ACHN (cell line): ENCODE results near the gene NRXN2.

Experiments
- DNase-seq: peaks from one replicate; pipeline ENCODE4 v3.0.0-alpha.2; 2015
- in situ Hi-C: cut with HindIII; loops from 2 replicates; pipeline ENCODE4 v1.10.0; 2017; ENCODE audit warnings: low sequenced_read_pairs, low pct_ligation_motif_present, low pct_unique_long_range_greater_than_20kb

Gene NRXN2

GRCh38 chr11:64690235-64690634 lies 32.8 kb downstream of the NRXN2 start:
- no peak for DNase-seq
- in situ Hi-C loops = no loop called here

GRCh38 chr11:64688534-64688982 lies 34.4 kb downstream of the NRXN2 start:
- peak; percentile 70 for DNase-seq
- in situ Hi-C loops = no loop called here

- in situ Hi-C loops = no loop called here
- no peak for DNase-seq
Measured at GRCh38 chr11:64687643-64688533, 35.1 kb downstream of the NRXN2 start.

- DNase-seq = no peak
- in situ Hi-C loops = no loop called here
Measured at GRCh38 chr11:64687204-64687603, 35.8 kb downstream of the NRXN2 start.

GRCh38 chr11:64686466-64687170 lies 36.4 kb downstream of the NRXN2 start:
- no peak for DNase-seq
- in situ Hi-C loops = no loop called here

GRCh38 chr11:64685536-64685935 lies 37.5 kb downstream of the NRXN2 start:
- DNase-seq = no peak
- in situ Hi-C loops = no loop called here

- no peak for DNase-seq
- in situ Hi-C loops = no loop called here
Measured at GRCh38 chr11:64684357-64684756, 38.6 kb downstream of the NRXN2 start.

- in situ Hi-C loops = no loop called here
- DNase-seq = no peak
Measured at GRCh38 chr11:64681171-64681570, 41.8 kb downstream of the NRXN2 start.

GRCh38 chr11:64679846-64680245 lies 43.2 kb downstream of the NRXN2 start:
- in situ Hi-C loops = no loop called here
- no peak for DNase-seq

GRCh38 chr11:64677441-64678023 lies 45.5 kb downstream of the NRXN2 start:
- no peak for DNase-seq
- in situ Hi-C loops = no loop called here

GRCh38 chr11:64676261-64676615 lies 46.8 kb downstream of the NRXN2 start:
- DNase-seq = no peak
- in situ Hi-C loops = no loop called here

- peak; percentile 55 for DNase-seq
Measured at GRCh38 chr11:64675450-64676260, 47.3 kb downstream of the NRXN2 start.

GRCh38 chr11:64674774-64675173 lies 48.2 kb downstream of the NRXN2 start:
- no peak for DNase-seq
- in situ Hi-C loops = no loop called here

More at GRCh38 chr11:64675450-64676260, 47.3 kb downstream of the NRXN2 start:
- in situ Hi-C loops = no loop called here

GRCh38 chr11:64673279-64673678 lies 49.7 kb downstream of the NRXN2 start:
- in situ Hi-C loops = no loop called here
- no peak for DNase-seq

GRCh38 chr11:64672875-64673274 lies 50.1 kb downstream of the NRXN2 start:
- DNase-seq = no peak
- in situ Hi-C loops = no loop called here

- no peak for DNase-seq
- in situ Hi-C loops = no loop called here
Measured at GRCh38 chr11:64670975-64671374, 52.0 kb downstream of the NRXN2 start.

GRCh38 chr11:64667154-64667745 lies 55.7 kb downstream of the NRXN2 start:
- no peak for DNase-seq

GRCh38 chr11:64665411-64665821 lies 57.6 kb downstream of the NRXN2 start:
- in situ Hi-C loops = no loop called here
- no peak for DNase-seq

More at GRCh38 chr11:64667154-64667745, 55.7 kb downstream of the NRXN2 start:
- in situ Hi-C loops = no loop called here
